Glutamatergic neuron (in vitro differentiated cells): ENCODE data around the gene THADA. TPM values are rescaled to one million over a fixed set of nuclear protein-coding genes. Genes with fewer than 3 reads are reported as not detected.

Experiments used
- DNase-seq: peaks from one replicate; pipeline ENCODE4 v3.0.0; 2022
- H3K27ac Mint-ChIP-seq: one replicate; pipeline ENCODE4 v1.8.0; 2020; ENCODE audit warnings: mild to moderate bottlenecking, mixed read lengths, inconsistent platforms; ENCODE audit not compliant: unreplicated experiment
- H3K27me3 Mint-ChIP-seq: one replicate; pipeline ENCODE4 v1.8.0; 2020; ENCODE audit warnings: mild to moderate bottlenecking, moderate library complexity, mixed read lengths, inconsistent platforms; ENCODE audit not compliant: unreplicated experiment
- H3K36me3 Mint-ChIP-seq: one replicate; pipeline ENCODE4 v1.8.0; 2020; ENCODE audit warnings: mild to moderate bottlenecking, mixed read lengths, inconsistent platforms; ENCODE audit not compliant: unreplicated experiment
- H3K4me1 Mint-ChIP-seq: one replicate; pipeline ENCODE4 v1.8.0; 2020; ENCODE audit warnings: mild to moderate bottlenecking, low read depth, mixed read lengths, inconsistent platforms; ENCODE audit not compliant: unreplicated experiment
- H3K4me3 Mint-ChIP-seq: one replicate; pipeline ENCODE4 v1.8.0; 2020; ENCODE audit warnings: mild to moderate bottlenecking, mixed read lengths, inconsistent platforms; ENCODE audit not compliant: unreplicated experiment
- H3K9me3 Mint-ChIP-seq: one replicate; pipeline ENCODE4 v1.8.0; 2020; ENCODE audit warnings: mild to moderate bottlenecking, moderate library complexity, mixed read lengths, inconsistent platforms; ENCODE audit not compliant: unreplicated experiment
- total RNA-seq: library from RNA; stranded (reverse); fragmentation: NEBNext Ultra II Directional; extraction: Animal tissue kit (Norgen Biotek cat#: 25700); gene quantifications from one replicate; pipeline ENCODE4 v1.2.1, GENCODE V29; 2021; ENCODE audit not compliant: unreplicated experiment
- TF ChIP-seq, protein P1 (sequence below): fragments of 200-600 bp; sonication (generic); IDR thresholded peaks from one replicate; pipeline ENCODE4 v1.5.0; 2021; ENCODE audit not compliant: partially characterized antibody, unreplicated experiment

THADA gene
- total RNA-seq, 1 donor from 2014 or later, result 15.0 TPM

DNA sequence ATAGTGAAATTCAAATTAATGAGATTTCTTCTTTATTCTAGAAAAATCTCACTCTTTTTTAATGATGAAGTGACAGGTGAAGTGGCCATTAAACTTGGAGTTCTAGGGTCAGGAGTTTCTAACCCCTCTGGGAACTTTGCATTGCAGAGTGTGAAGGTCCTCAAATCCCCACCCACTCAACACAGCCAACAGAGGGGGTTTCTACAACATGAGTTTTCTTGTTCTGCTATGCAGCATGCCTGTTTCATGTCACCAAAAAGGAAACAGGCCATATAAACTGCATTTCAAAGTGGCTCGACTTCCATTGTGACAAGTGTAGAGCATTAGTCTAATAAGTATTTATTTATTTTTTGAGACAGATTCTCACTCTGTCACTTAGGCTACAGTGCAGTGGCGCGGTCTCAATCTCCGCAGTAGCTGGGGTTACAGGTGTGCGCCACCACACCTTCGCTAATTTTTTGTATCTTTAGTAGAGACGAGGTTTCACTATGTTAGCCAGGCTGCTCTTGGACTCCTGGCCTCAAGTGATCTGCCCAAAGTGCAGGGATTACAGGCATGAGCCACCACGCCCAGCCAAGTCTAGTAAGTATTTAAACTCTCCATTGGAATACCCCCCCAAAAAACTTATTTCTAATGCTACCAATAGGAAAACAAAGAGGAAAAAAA, 223.3 kb downstream of the THADA start:
- no peaks in the 10 kb centered on the region for H3K36me3 Mint-ChIP-seq
- no peak overlapping the region for H3K4me3 Mint-ChIP-seq
- TF ChIP-seq, protein P1, sequence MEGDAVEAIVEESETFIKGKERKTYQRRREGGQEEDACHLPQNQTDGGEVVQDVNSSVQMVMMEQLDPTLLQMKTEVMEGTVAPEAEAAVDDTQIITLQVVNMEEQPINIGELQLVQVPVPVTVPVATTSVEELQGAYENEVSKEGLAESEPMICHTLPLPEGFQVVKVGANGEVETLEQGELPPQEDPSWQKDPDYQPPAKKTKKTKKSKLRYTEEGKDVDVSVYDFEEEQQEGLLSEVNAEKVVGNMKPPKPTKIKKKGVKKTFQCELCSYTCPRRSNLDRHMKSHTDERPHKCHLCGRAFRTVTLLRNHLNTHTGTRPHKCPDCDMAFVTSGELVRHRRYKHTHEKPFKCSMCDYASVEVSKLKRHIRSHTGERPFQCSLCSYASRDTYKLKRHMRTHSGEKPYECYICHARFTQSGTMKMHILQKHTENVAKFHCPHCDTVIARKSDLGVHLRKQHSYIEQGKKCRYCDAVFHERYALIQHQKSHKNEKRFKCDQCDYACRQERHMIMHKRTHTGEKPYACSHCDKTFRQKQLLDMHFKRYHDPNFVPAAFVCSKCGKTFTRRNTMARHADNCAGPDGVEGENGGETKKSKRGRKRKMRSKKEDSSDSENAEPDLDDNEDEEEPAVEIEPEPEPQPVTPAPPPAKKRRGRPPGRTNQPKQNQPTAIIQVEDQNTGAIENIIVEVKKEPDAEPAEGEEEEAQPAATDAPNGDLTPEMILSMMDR, result no peak
- H3K4me1 Mint-ChIP-seq, result no peaks in the 10 kb centered on the region
- no peaks in the 10 kb centered on the region for H3K9me3 Mint-ChIP-seq
- no peak overlapping the region for H3K27ac Mint-ChIP-seq
- DNase-seq, result no peak
- no peaks in the 10 kb centered on the region for H3K27me3 Mint-ChIP-seq

DNA sequence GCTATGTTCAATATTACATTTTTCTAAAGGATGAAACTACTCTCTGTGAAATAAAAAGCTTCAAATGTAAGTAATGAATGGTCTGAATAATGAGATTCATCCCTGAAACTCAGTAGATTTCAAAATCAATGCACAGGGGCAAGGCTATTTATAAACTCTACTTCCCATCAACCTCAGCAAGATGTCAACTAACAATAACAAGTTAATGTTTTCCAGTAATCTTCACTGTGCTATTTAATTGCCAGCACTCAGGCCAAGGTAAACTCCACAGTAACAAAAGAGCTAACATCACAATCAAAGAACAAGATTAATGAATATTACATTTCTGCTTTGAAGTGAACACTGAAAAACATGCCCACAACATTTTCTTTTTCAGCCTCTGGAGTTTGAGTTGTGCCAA, 225.1 kb downstream of the THADA start:
- DNase-seq, result no peak
- Mint-ChIP-seq H3K4me1 (no peaks in the 10 kb centered on the region), H3K27ac (no peak overlapping the region)

DNA sequence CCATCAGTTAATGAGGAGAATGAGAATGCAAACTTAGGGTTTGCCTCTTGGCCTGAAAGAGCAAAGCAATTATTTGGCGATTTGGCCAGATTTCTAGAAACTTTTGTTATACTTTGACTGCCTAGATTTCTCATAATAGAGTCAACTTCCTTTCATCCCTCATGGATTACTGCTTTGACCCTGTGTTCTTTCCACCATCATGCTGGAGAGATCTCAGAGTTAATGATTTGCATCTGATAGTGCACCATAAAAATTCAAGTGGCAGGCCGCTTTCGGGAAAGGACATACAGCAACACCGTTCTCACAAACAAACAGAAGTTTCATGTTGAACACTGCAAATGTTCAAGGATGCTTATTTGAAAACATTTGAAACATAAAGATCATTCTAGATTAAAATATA, 225.7 kb downstream of the THADA start:
- Mint-ChIP-seq H3K36me3 (no peaks in the 10 kb centered on the region), H3K27me3 (no peaks in the 10 kb centered on the region), H3K4me3 (no peak overlapping the region), H3K4me1 (no peaks in the 10 kb centered on the region), H3K9me3 (no peaks in the 10 kb centered on the region), H3K27ac (no peak overlapping the region)
- TF ChIP-seq, protein P1, result no peak
- no peak for DNase-seq

More for the DNA sequence above, 225.1 kb downstream of the THADA start:
- Mint-ChIP-seq H3K9me3 (no peaks in the 10 kb centered on the region), H3K27me3 (no peaks in the 10 kb centered on the region), H3K36me3 (no peaks in the 10 kb centered on the region), H3K4me3 (no peak overlapping the region)
- TF ChIP-seq, protein P1, result no peak

DNA sequence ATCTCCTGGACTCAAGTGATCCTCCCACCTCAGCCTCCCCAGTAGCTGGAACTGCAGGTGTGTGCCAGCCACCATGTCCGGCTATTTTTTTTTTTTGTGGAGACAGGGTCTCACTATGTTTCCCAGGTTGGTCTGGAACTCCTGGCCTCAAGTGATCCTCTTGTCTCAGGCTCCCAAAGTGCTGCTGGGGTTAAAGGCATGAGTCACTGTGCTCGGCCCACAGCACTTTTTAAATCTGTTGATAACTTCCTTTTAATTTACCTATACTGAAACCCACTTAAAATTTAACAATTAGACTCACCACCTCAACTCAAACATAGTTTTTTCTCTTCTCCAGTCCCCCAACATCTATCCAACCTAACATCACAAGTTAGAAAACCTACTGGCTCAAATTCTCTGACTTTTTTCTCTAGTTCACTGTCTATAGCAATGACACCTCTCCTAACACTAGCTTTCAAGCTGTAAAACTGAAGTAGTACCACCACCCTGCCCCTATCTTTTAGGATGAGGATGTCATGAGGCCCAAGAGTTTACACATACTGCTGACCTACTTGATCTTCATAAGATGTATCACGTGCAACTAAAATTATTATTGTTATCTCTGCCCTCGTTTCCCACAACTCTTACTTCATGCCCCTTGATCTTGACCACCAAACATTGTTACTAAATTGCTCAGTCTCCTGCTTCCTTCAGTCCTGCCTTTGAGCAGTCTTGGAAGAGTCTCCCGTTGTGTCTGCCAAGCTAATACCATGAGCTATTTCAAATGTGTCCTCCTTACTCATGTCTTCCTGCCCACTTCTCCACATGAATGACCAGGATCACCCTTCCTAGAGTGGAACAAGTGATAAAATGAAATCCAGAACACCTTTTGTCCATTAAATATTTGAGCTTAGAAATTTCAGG, 227.1 kb downstream of the THADA start:
- no peak for DNase-seq
- TF ChIP-seq, protein P1, result no peak
- Mint-ChIP-seq H3K27me3 (no peaks in the 10 kb centered on the region), H3K27ac (no peak overlapping the region), H3K4me1 (no peaks in the 10 kb centered on the region), H3K36me3 (no peaks in the 10 kb centered on the region), H3K9me3 (no peaks in the 10 kb centered on the region), H3K4me3 (no peak overlapping the region)
